H1 (cell line): Measurements from ENCODE around the gene GPR39. TPM values are rescaled to one million over a fixed set of nuclear protein-coding genes. Genes with fewer than 3 reads are reported as not detected.
A peak's percentile ranks its signal among the peaks of the same experiment; 100 is the strongest.

Experiments
- CTCF ChIA-PET: fragments of 300-600 bp; sonication (Branson Sonifier 250); formaldehyde crosslinking; loops from one replicate; lab custom pipeline; 2021; ENCODE audit not compliant: partially characterized antibody; lab: Charles Lee
- POLR2A ChIA-PET: fragments of 300-600 bp; sonication (Branson Sonifier 250); formaldehyde crosslinking; loops from one replicate; lab custom pipeline; 2021; ENCODE audit warnings: inconsistent platforms; ENCODE audit not compliant: partially characterized antibody; lab: Charles Lee
- DNase-seq, 2 experiments: peaks; one replicate each; pipeline versions ENCODE4 v3.0.0 to v3.0.0-alpha.2; 2010 to 2022; ENCODE audit warnings: low spot score in 2 of 2, low read depth in 1 of 2, mixed read lengths in 1 of 2
- FAIRE-seq: peaks from 2 replicates; lab custom pipeline; 2011; peaks lifted over from hg19 to GRCh38; lab: Jason Lieb, UNC
- H2AFZ ChIP-seq: 2 replicates; pipeline ENCODE4 v1.8.1; 2012; ENCODE audit warnings: low read length, inconsistent platforms
- H2AK5ac ChIP-seq: 2 replicates; pipeline ENCODE4 v1.6.1; 2013; ENCODE audit warnings: low read depth, low read length
- H2BK120ac ChIP-seq: replicated peaks from 2 replicates; pipeline ENCODE3; 2013; ENCODE audit warnings: low read depth, low read length, inconsistent platforms
- H2BK12ac ChIP-seq: 2 replicates; pipeline ENCODE4 v1.6.1; 2013; ENCODE audit warnings: low read depth, low read length
- H2BK15ac ChIP-seq: 2 replicates; pipeline ENCODE4 v1.6.1; 2013; ENCODE audit warnings: low read length
- H2BK20ac ChIP-seq: 2 replicates; pipeline ENCODE4 v1.6.1; 2013; ENCODE audit warnings: low read length
- H2BK5ac ChIP-seq: 2 replicates; pipeline ENCODE4 v1.6.1; 2013; ENCODE audit warnings: low read depth, low read length
- H3K14ac ChIP-seq: 2 replicates; pipeline ENCODE4 v1.6.1; 2013; ENCODE audit warnings: inconsistent platforms; ENCODE audit not compliant: insufficient read length
- H3K18ac ChIP-seq: 2 replicates; pipeline ENCODE4 v1.6.1; 2013; ENCODE audit warnings: low read length; ENCODE audit errors: extremely low read depth
- H3K23ac ChIP-seq: 2 replicates; pipeline ENCODE4 v1.6.1; 2013; ENCODE audit warnings: inconsistent platforms; ENCODE audit not compliant: insufficient read length
- H3K23me2 ChIP-seq: 2 replicates; pipeline ENCODE4 v1.6.1; 2013; ENCODE audit warnings: low read depth, low read length
- H3K27ac ChIP-seq: 2 replicates; pipeline ENCODE4 v1.6.1; 2011; ENCODE audit warnings: low read depth, low read length, inconsistent platforms
- H3K27me3 ChIP-seq, 4 experiments: replicated peaks in 1 of 4; 1 replicate in 1 of 4; 2 replicates in 3 of 4; pipeline versions ENCODE4 v1.6.1 to v1.8.1; 2011 to 2013; ENCODE audit warnings: low read length in 3 of 4, mild to moderate bottlenecking in 3 of 4, inconsistent platforms in 2 of 4, mixed read lengths in 2 of 4, moderate library complexity in 1 of 4; ENCODE audit not compliant: control insufficient read depth in 3 of 4, insufficient read depth in 3 of 4; ENCODE audit errors: extremely low read depth in 1 of 4
- H3K36me3 ChIP-seq, 4 experiments: 2 replicates each; pipeline versions ENCODE4 v1.6.1 to v1.8.1; 2011 to 2013; ENCODE audit warnings: mild to moderate bottlenecking in 4 of 4, low read length in 3 of 4, moderate library complexity in 2 of 4, control low read depth in 1 of 4, inconsistent platforms in 1 of 4; ENCODE audit not compliant: insufficient read depth in 4 of 4, control insufficient read depth in 2 of 4
- H3K4ac ChIP-seq: replicated peaks from 2 replicates; pipeline ENCODE3; 2013; ENCODE audit warnings: low read length, low read depth, mixed read lengths, inconsistent platforms; ENCODE audit not compliant: insufficient read length
- H3K4me1 ChIP-seq, 4 experiments: replicated peaks in 1 of 4; 1 replicate in 1 of 4; 2 replicates in 3 of 4; pipeline versions ENCODE4 v1.6.1 to v1.8.1; 2011 to 2013; ENCODE audit warnings: low read length in 3 of 4, inconsistent platforms in 2 of 4, mixed read lengths in 1 of 4; ENCODE audit not compliant: insufficient read depth in 4 of 4, control insufficient read depth in 3 of 4
- H3K4me2 ChIP-seq, 2 experiments: 2 replicates each; pipeline versions ENCODE4 v1.6.1 to v1.8.1; 2011 to 2013; ENCODE audit warnings: low read depth in 2 of 2, low read length in 2 of 2, control low read depth in 1 of 2, inconsistent platforms in 1 of 2, mild to moderate bottlenecking in 1 of 2; ENCODE audit not compliant: insufficient read depth in 1 of 2
- H3K4me3 ChIP-seq, 4 experiments: fragments of 200-600, 300-600 bp in 1 of 4; sonication (generic), shearing (Covaris generic), sonication (Bioruptor Twin) in 1 of 4; 2 replicates each; pipeline versions ENCODE4 v1.5.1 to v1.8.1; 2011 to 2016; ENCODE audit warnings: low read length in 4 of 4, low read depth in 3 of 4, control low read depth in 2 of 4, inconsistent platforms in 2 of 4, mild to moderate bottlenecking in 2 of 4, mixed read lengths in 1 of 4, moderate library complexity in 1 of 4; ENCODE audit not compliant: insufficient read depth in 2 of 4; ENCODE audit errors: extremely low read depth in 1 of 4
- H3K56ac ChIP-seq: replicated peaks from 2 replicates; pipeline ENCODE3; 2013; ENCODE audit warnings: low read depth, mild to moderate bottlenecking, mixed read lengths, low read length, inconsistent platforms; ENCODE audit not compliant: insufficient read length
- H3K79me1 ChIP-seq: 2 replicates; pipeline ENCODE4 v1.6.1; 2013; ENCODE audit warnings: low read depth, low read length, control low read depth
- H3K79me2 ChIP-seq, 2 experiments: 2 replicates each; pipeline versions ENCODE4 v1.6.1 to v1.8.1; 2012 to 2013; ENCODE audit warnings: low read length in 2 of 2, mild to moderate bottlenecking in 2 of 2, inconsistent platforms in 1 of 2; ENCODE audit not compliant: insufficient read depth in 2 of 2, control insufficient read depth in 1 of 2
- H3K9ac ChIP-seq, 4 experiments: replicated peaks in 1 of 4; 1 replicate in 1 of 4; 2 replicates in 3 of 4; pipeline versions ENCODE4 v1.6.1 to v1.8.1; 2011 to 2013; ENCODE audit warnings: low read depth in 3 of 4, low read length in 3 of 4, control low read depth in 2 of 4, mild to moderate bottlenecking in 2 of 4, moderate library complexity in 2 of 4, inconsistent platforms in 1 of 4; ENCODE audit errors: extremely low read depth in 1 of 4
- H3K9me3 ChIP-seq, 2 experiments: 2 replicates each; pipeline versions ENCODE4 v1.6.1 to v1.8.1; 2012 to 2013; ENCODE audit warnings: mild to moderate bottlenecking in 2 of 2, moderate library complexity in 2 of 2, control low read depth in 1 of 2, inconsistent platforms in 1 of 2, low read depth in 1 of 2, low read length in 1 of 2, mixed read lengths in 1 of 2; ENCODE audit not compliant: insufficient read depth in 2 of 2
- H4K20me1 ChIP-seq, 2 experiments: replicated peaks in 1 of 2; 2 replicates each; pipeline versions ENCODE3 to v1.8.1; 2011 to 2013; ENCODE audit warnings: inconsistent platforms in 2 of 2, low read length in 2 of 2, mild to moderate bottlenecking in 1 of 2; ENCODE audit not compliant: insufficient read depth in 2 of 2, control insufficient read depth in 1 of 2
- H4K5ac ChIP-seq: 2 replicates; pipeline ENCODE4 v1.6.1; 2013; ENCODE audit warnings: low read length, low read depth, mixed read lengths, inconsistent platforms; ENCODE audit not compliant: insufficient read length
- H4K8ac ChIP-seq: 2 replicates; pipeline ENCODE4 v1.8.0; 2013; ENCODE audit warnings: mild to moderate bottlenecking, moderate library complexity, low read length, inconsistent platforms; ENCODE audit not compliant: insufficient read depth; ENCODE audit errors: extremely low read depth
- H4K91ac ChIP-seq: replicated peaks from 2 replicates; pipeline ENCODE3; 2013; ENCODE audit warnings: low read length, mixed read lengths, inconsistent platforms; ENCODE audit not compliant: insufficient read length
- KDM4A ChIP-seq: IDR thresholded peaks from one replicate; pipeline ENCODE4 v1.7.1; 2012; ENCODE audit warnings: low read depth, mild to moderate bottlenecking, moderate library complexity, low read length, inconsistent platforms; ENCODE audit not compliant: severe bottlenecking
- WGBS, 2 experiments: shearing (Covaris generic) in 1 of 2; methylation state at CpG; one replicate each; pipeline versions ENCODE4 v1.1.6 to v1.1.7; 2013 to 2015; ENCODE audit warnings: low lambda C conversion rate in 2 of 2, mixed read lengths in 2 of 2, inconsistent platforms in 1 of 2, low coverage in 1 of 2, missing lambda C conversion rate in 1 of 2; ENCODE audit not compliant: insufficient replicate concordance in 2 of 2, insufficient coverage in 1 of 2, insufficient read length in 1 of 2; ENCODE audit errors: extremely low coverage in 1 of 2, missing lambda C conversion rate in 1 of 2; 5-methylcytosine and 5-hydroxymethylcytosine counted together
- polyA plus RNA-seq, 7 experiments: library from polyadenylated mRNA; depleted of rRNA in 3 of 7; stranded (reverse) in 5 of 7; unstranded in 2 of 7; fragments of >200 nt in 5 of 7; fragments of 200-250 nt in 2 of 7; gene quantifications; 1 replicate in 5 of 7; 2 replicates in 1 of 7; 4 replicates in 1 of 7; pipeline versions ENCODE4 v1.2.1 to v1.2.3, GENCODE V29; 2011 to 2013; ENCODE audit warnings: missing spikeins in 2 of 7, mixed read lengths in 2 of 7
- total RNA-seq: library from RNA; stranded (reverse); fragmentation: NEBNext Ultra II Directional; extraction: Animal tissue kit (Norgen Biotek cat#: 25700); gene quantifications from 2 replicates; pipeline ENCODE4 v1.2.1, GENCODE V29; 2021

GPR39 gene
- total and polyA plus RNA-seq, 2 of the 8 experiments (the other 6 are each of a cell fraction or from before 2014, with no cell fraction given) = 0.63 to 2.7 TPM

GRCh38 chr2:132669908-132670495 is 253.4 kb downstream of the GPR39 start, which contains the start of gene LYPD1:
LYPD1 (minus strand) TSS chr2:132670205; CDS start chr2:132669932, 273 bp downstream.
- peak within 1 kb of the TSS; percentile 96 to 98 for H3K4me2 ChIP-seq
- no peak within 1 kb of the TSS for H3K23ac ChIP-seq
- no peak within 1 kb of the TSS for H3K4ac ChIP-seq
- peaks cover 0 to 4% of the 10 kb centered on the region in 2 experiments for H4K20me1 ChIP-seq
- no peak for FAIRE-seq
- no peak within 1 kb of the TSS for H3K14ac ChIP-seq
- H3K27me3 ChIP-seq = peaks cover 14 to 51% (median 45%) of the 10 kb centered on the region in 4 experiments
- peak within 1 kb of the TSS; percentile 17 for H3K18ac ChIP-seq
- H3K56ac ChIP-seq = no peak within 1 kb of the TSS
- no peak within 1 kb of the TSS for H2AK5ac ChIP-seq
- no peak within 1 kb of the TSS for H3K27ac ChIP-seq
- peak in 1 of 2 experiments; percentile 67 for DNase-seq
- H4K91ac ChIP-seq = no peak within 1 kb of the TSS
- WGBS, 2 experiments = 0% methylated on average over 26 of the region's 59 CpGs; no CpG with 5 or more reads in 1 of the 2 experiments
- no peaks in the 10 kb centered on the region for H3K79me2 ChIP-seq
- H3K36me3 ChIP-seq = no peaks in the 10 kb centered on the region
- H2BK120ac ChIP-seq = no peak within 1 kb of the TSS
- no peaks in the 10 kb centered on the region for H3K9me3 ChIP-seq
- peak within 1 kb of the TSS; percentile 28; the same call in 1 of the 2 replicates for H4K8ac ChIP-seq
- peaks cover 0 to 10% (median 3%) of the 10 kb centered on the region in 4 experiments; a peak in 5 of 7 replicates for H3K4me1 ChIP-seq
- no peak within 1 kb of the TSS for H2BK20ac ChIP-seq
- H4K5ac ChIP-seq = no peak within 1 kb of the TSS
- H3K4me3 ChIP-seq = peak within 1 kb of the TSS; percentile 44 to 71 (median 68)
- POLR2A ChIA-PET = no interaction called here
- CTCF ChIA-PET = interaction anchor here (0.8 to 4.9 kb wide), 12 partner anchors 9 to 498 kb away, joined by 3 to 45 read pairs (median 5); no protein-coding TSS in a partner anchor
- no peak within 1 kb of the TSS for H3K9ac ChIP-seq
- peak within 1 kb of the TSS; percentile 44; the same call in 1 of the 2 replicates for H2BK5ac ChIP-seq
- peak within 1 kb of the TSS; percentile 56; the same call in 1 of the 2 replicates for H2AFZ ChIP-seq
- H2BK12ac ChIP-seq = peak within 1 kb of the TSS; percentile 53; the same call in 1 of the 2 replicates
- no peaks in the 10 kb centered on the region for H3K79me1 ChIP-seq
- H2BK15ac ChIP-seq = no peak within 1 kb of the TSS
- H3K23me2 ChIP-seq = peaks cover 24% of the 10 kb centered on the region
- TF ChIP-seq KDM4A = peak; percentile 13
